Lower lobe of right lung (tissue), 2 donors: ENCODE results near the gene TSPAN5. TPM values are rescaled to one million over a fixed set of nuclear protein-coding genes. Genes with fewer than 3 reads are reported as not detected.

Source experiments
- ATAC-seq, 2 donors: fragments of 200-7000 bp; cut with Tn5 transposase; one replicate each; pipeline ENCODE4 v1.9.1; 2020 to 2022; ENCODE audit warnings: mild to moderate bottlenecking in 2 of 2, moderate library complexity in 2 of 2
- DNase-seq: peaks from one replicate; pipeline ENCODE4 v3.0.0-alpha.2; 2020
- H3K27ac ChIP-seq: fragments of 200-600 bp; one replicate; pipeline ENCODE4 v1.8.0; 2022
- H3K27me3 ChIP-seq: fragments of 200-600 bp; one replicate; pipeline ENCODE4 v1.8.0; 2022; ENCODE audit warnings: low read depth
- H3K36me3 ChIP-seq: fragments of 200-600 bp; one replicate; pipeline ENCODE4 v1.8.0; 2022; ENCODE audit warnings: mild to moderate bottlenecking
- H3K4me1 ChIP-seq: fragments of 200-600 bp; one replicate; pipeline ENCODE4 v1.8.0; 2022
- H3K4me3 ChIP-seq: fragments of 200-600 bp; one replicate; pipeline ENCODE4 v1.8.0; 2022; ENCODE audit warnings: mild to moderate bottlenecking
- H3K9me3 ChIP-seq: fragments of 200-600 bp; one replicate; pipeline ENCODE4 v1.8.0; 2022
- CTCF ChIP-seq: fragments of 200-600 bp; IDR thresholded peaks from one replicate; pipeline ENCODE4 v1.8.0; 2022; ENCODE audit warnings: antibody characterized with exemption, mild to moderate bottlenecking
- intact Hi-C: fragments of 100-400 bp; cut with DNase I; formaldehyde crosslinking; loops from one replicate; pipeline ENCODE4 v1.11.0; 2022
- total RNA-seq: library from RNA; stranded (reverse); fragmentation: NEBNext Ultra II Directional; extraction: Animal tissue kit (Norgen Biotek cat#: 25700); gene quantifications from one replicate; pipeline ENCODE4 v1.2.1, GENCODE V29; 2021
- donor health status: DM: no; HTN: yes; CAD: no; lungs with severe emphysema.

TSPAN5 gene
- total RNA-seq, 1 donor from 2014 or later = 5.7 TPM

- no peak for ATAC-seq
- no peaks in the 10 kb centered on the region for H3K4me1 ChIP-seq
- no peaks in the 10 kb centered on the region for H3K36me3 ChIP-seq
- TF ChIP-seq CTCF = no peak
- H3K27me3 ChIP-seq = no peaks in the 10 kb centered on the region
- intact Hi-C loops = no loop called here
- H3K27ac ChIP-seq = no peak overlapping the region
- no peaks in the 10 kb centered on the region for H3K9me3 ChIP-seq
- no peak overlapping the region for H3K4me3 ChIP-seq
- DNase-seq = no peak
Measured at GRCh38 chr4:98558471-98559169, 99.8 kb downstream of the TSPAN5 start.

GRCh38 chr4:98557194-98557892 lies 101.1 kb downstream of the TSPAN5 start:
- ATAC-seq (peak; percentile 42 to 80), DNase-seq (peak; percentile 52)
- Histone ChIP-seq H3K4me3 (no peak overlapping the region), H3K4me1 (no peaks in the 10 kb centered on the region), H3K36me3 (no peaks in the 10 kb centered on the region), H3K27ac (no peak overlapping the region), H3K9me3 (no peaks in the 10 kb centered on the region), H3K27me3 (no peaks in the 10 kb centered on the region)
- intact Hi-C loops = no loop called here
- TF ChIP-seq CTCF = no peak

- H3K4me3 ChIP-seq = no peak overlapping the region
- H3K36me3 ChIP-seq = no peaks in the 10 kb centered on the region
- no peaks in the 10 kb centered on the region for H3K27me3 ChIP-seq
- H3K27ac ChIP-seq = no peak overlapping the region
- H3K4me1 ChIP-seq = no peaks in the 10 kb centered on the region
- no peaks in the 10 kb centered on the region for H3K9me3 ChIP-seq
- intact Hi-C loops = no loop called here
- no peak for ATAC-seq
- DNase-seq = no peak
- no peak for TF ChIP-seq CTCF
Measured at GRCh38 chr4:98556451-98556850, 102.0 kb downstream of the TSPAN5 start.

- no peaks in the 10 kb centered on the region for H3K4me1 ChIP-seq
- ATAC-seq (no peak), DNase-seq (no peak)
- H3K27ac ChIP-seq = no peak overlapping the region
- H3K9me3 ChIP-seq = no peaks in the 10 kb centered on the region
- no peaks in the 10 kb centered on the region for H3K36me3 ChIP-seq
- no peak for TF ChIP-seq CTCF
- H3K4me3 ChIP-seq = no peak overlapping the region
- no peaks in the 10 kb centered on the region for H3K27me3 ChIP-seq
- intact Hi-C loops = no loop called here
Measured at GRCh38 chr4:98555798-98556445, 102.5 kb downstream of the TSPAN5 start.

GRCh38 chr4:98546910-98547594 lies 111.4 kb downstream of the TSPAN5 start:
- peak in 1 of 2 donors; percentile 47 for ATAC-seq

More at GRCh38 chr4:98546910-98547594, 111.4 kb downstream of the TSPAN5 start:
- no peaks in the 10 kb centered on the region for H3K36me3 ChIP-seq
- intact Hi-C loops = no loop called here
- H3K27me3 ChIP-seq = no peaks in the 10 kb centered on the region
- H3K9me3 ChIP-seq = no peaks in the 10 kb centered on the region
- DNase-seq = no peak
- no peak for TF ChIP-seq CTCF
- H3K4me1 ChIP-seq = no peaks in the 10 kb centered on the region
- H3K27ac ChIP-seq = peak overlapping the region; percentile 36
- H3K4me3 ChIP-seq = peak overlapping the region; percentile 45
